Measurements from ENCODE around the gene AP4M1. TPM values are rescaled to one million over a fixed set of nuclear protein-coding genes. Genes with fewer than 3 reads are reported as not detected.
A peak's percentile ranks its signal among the peaks of the same experiment; 100 is the strongest.

AP4M1 gene
- total RNA-seq: 10 to 100 TPM; 11.6 to 15.5 TPM
- long read RNA-seq, donor 1, partial matches to known transcripts: 0 of 3 reads
- long read RNA-seq, donor 1, other reads (novel, unspliced or antisense): 1 of 3 reads
- long read RNA-seq, donor 2, transcript AP4M1-206 (15 exons, 1,836 nt): minor isoform, 8 of 84 reads
- long read RNA-seq, donor 2, transcript AP4M1-201 (15 exons, 1,817 nt): major isoform, 42 of 84 reads
- long read RNA-seq, donor 2, partial matches to known transcripts: 4 of 84 reads
- long read RNA-seq, donor 2, other reads (novel, unspliced or antisense): 30 of 84 reads

- intact Hi-C loops (cut with DNase I): no loop called here
- DNase-seq (ENCODE audit: low spot score): peak; percentile 100
These were observed at the start of gene AP4M1, which contains the start of gene MCM7 for GRCh38 chr7:100101016-100101862. TSS of gene AP4M1 (plus strand) at chr7:100101643. CDS start at chr7:100101715, 72 bp downstream. TSS of gene MCM7 (minus strand) at chr7:100101397. CDS start at chr7:100101294, 103 bp downstream.

- no peak for DNase-seq (ENCODE audit: low spot score)
- intact Hi-C loops (cut with DNase I): no loop called here
These were observed 48.2 kb upstream of the AP4M1 start for GRCh38 chr7:100053215-100053614.

DNA sequence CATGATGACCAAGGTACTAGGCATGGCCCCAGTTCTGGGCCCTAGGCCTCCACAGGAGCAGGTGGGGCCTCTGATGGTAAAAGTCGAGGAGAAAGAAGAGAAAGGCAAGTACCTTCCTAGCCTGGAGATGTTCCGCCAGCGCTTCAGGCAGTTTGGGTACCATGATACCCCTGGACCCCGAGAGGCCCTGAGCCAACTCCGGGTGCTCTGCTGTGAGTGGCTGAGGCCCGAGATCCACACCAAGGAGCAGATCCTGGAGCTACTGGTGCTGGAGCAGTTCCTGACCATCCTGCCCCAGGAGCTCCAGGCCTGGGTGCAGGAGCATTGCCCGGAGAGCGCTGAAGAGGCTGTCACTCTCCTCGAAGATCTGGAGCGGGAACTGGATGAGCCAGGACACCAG is 44.4 kb upstream of the AP4M1 start:
- DNase-seq (ENCODE audit: low spot score): no peak

DNA sequence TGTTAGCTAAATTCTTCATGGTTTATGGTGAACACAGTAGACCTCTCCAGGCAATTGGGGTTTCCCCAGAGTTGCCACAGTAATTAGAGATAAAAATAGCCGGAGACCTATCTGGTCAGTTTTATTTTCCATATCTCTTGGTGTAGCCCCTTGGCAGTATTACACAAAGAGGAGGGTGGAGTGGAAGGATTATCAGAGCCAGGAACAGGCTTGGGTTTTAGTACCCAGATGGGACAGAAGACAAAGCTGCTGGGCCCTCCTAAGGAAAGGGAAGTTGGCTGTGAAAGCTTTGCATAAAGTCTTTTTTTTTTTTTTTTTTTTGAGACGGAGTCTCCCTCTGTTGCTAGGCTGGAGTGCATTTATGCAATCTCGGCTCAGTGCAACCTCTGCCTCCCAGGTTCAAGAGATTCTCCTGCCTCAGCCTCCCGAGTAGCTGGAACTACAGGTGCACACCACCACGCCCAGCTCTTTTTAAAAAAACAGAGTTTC is 42.1 kb upstream of the AP4M1 start:
- DNase-seq (ENCODE audit: low spot score): no peak
- intact Hi-C loops (cut with DNase I): no loop called here

More for the DNA sequence above, 44.4 kb upstream of the AP4M1 start:
- intact Hi-C loops (cut with DNase I): no loop called here

GRCh38 chr7:100061518-100062193 is 39.8 kb upstream of the AP4M1 start:
- intact Hi-C loops (cut with DNase I): loop anchor here in 1 of 2 donors (10.0 kb wide), 1 partner anchor 1323 kb away; no protein-coding TSS in a partner anchor
- DNase-seq (ENCODE audit: low spot score): no peak

DNA sequence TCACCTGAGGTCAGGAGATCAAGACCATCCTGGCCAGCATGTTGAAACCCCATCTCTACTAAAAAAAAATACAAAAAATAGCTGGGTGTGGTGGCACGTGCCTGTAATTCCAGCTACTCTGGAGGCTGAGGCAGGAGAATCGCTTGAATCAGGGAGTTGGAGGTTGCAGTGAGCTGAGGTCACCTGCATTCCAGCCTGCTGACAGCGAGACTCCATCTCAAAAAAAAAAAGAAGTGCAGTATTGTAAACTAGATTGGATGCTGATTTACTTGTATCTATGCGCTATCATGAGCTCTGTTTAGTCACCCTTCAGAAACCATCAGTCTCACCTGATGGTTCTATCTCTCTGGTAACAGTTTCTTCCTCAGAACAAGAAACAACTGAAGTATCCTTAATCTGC is 38.1 kb upstream of the AP4M1 start:
- no peak for DNase-seq (ENCODE audit: low spot score)
- intact Hi-C loops (cut with DNase I): loop anchor here in 1 of 2 donors (10.0 kb wide), 1 partner anchor 1321 kb away; no protein-coding TSS in a partner anchor

DNA sequence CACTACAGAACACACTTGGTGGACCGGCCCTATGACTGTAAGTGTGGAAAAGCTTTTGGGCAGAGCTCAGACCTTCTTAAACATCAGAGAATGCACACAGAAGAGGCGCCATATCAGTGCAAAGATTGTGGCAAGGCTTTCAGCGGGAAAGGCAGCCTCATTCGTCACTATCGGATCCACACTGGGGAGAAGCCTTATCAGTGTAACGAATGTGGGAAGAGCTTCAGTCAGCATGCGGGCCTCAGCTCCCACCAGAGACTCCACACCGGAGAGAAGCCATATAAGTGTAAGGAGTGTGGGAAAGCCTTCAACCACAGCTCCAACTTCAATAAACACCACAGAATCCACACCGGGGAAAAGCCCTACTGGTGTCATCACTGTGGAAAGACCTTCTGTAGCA is 37.3 kb upstream of the AP4M1 start:
- intact Hi-C loops (cut with DNase I): loop anchor here in 1 of 2 donors (10.0 kb wide), 1 partner anchor 1321 kb away; no protein-coding TSS in a partner anchor
- DNase-seq (ENCODE audit: low spot score): no peak

DNA sequence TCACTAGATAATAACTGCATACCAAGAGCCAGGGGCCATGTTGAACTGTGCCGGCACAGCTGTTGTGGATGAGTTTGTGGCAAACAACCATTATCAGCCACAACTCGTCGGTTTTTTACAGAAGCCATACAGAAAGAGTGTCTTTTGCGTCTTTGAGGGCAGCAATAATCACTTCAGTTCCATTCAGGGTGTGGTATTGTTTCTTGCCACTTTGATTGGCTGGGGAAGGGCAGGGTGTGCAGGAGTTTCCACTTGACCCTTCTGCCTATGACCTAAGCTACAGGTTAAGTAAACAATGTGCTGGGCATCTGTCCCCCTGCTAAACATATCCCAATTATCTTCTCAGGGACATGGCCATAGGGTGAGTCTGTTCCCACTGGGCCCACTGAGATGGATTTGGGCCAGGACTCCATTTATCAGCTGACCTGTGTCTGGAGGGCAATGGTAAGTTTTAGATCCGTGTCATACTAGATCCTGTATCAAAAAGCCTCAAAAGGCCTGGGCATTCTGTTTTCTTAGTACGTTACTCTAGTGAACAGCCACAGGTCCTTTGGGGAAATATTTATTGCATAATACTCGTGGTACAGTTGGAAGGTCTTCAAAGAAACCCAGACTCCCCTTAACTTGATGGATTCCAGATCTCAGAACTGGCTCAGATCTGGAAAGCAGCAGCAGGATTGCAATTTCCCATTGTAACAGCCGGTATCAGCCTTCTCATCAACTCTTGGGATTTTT is 35.8 kb upstream of the AP4M1 start:
- DNase-seq (ENCODE audit: low spot score): no peak
- intact Hi-C loops (cut with DNase I): loop anchor here in 1 of 2 donors (10.0 kb wide), 1 partner anchor 1319 kb away; no protein-coding TSS in a partner anchor

DNA sequence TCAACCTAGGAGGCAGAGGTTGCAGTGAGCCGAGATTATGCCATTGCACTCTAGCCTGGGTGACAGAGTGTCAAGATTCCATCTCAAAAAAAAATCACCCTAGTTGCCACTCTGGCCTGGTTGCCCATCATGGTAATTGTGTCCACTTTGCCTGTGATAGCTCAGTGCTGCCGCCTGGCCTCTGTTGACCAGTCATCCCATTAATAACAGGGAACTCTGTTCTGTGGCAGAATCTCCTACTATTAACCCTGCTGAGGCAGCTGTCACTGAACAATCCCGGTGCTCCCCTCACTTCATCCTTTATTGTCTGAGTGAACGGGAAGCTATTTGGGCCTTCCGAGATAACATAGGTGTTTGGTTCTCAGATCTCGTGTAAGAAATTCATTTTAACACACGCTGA is 34.5 kb upstream of the AP4M1 start:
- no peak for DNase-seq (ENCODE audit: low spot score)
- intact Hi-C loops (cut with DNase I): loop anchor here in 1 of 2 donors (10.0 kb wide), 1 partner anchor 1318 kb away; no protein-coding TSS in a partner anchor

DNA sequence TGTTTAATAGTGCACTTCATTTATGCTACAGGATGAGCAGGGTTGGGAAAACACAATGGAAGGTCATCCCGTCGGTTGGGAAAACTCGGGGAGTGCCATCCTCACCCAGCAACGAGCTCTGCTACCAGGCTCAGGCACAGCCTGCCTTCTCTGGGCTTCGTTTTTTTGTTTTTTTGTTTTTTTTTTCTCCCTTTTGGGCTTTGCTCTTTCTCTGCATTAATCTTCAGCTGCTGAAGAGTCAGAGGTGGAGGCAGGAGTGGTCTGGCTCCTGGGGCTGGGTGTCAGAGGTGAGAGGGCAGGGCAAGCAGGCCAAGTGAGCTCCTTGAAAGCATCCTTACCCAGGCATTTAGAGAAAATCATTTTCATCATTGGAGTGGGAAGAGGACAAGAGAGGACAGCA is 31.5 kb upstream of the AP4M1 start:
- intact Hi-C loops (cut with DNase I): loop anchor here in 1 of 2 donors (10.0 kb wide), 1 partner anchor 1315 kb away; no protein-coding TSS in a partner anchor

DNA sequence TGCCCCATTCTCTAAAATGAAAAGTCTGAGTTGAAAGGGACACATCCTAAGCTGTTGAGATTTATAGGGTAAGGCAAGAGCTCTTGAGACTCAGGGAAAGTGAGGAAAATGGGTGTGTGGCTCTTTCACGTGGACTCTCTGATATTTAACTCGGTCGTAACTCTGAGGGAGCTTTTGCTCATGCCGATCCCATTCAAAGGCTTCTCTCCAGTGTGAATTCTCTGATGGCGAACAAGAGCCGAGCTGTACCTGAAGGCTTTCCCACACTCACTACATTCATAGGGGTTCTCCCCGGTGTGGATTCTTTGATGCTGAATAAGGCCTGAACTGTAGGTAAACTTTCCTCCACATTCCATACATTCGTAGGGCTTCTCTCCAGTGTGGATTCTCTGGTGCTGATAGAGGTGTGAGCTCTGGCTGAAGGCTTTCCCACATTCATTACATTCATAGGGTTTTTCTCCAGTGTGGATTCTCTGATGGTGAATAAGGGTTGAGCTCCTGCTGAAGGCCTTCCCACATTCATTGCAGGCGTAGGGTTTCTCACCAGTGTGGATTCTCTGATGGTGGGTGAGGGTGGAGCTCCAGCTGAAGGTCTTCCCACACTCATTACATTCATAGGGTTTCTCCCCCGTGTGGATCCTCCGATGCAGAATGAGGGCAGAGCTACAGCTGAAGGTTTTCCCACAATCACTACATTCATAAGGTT is 30.3 kb upstream of the AP4M1 start:
- intact Hi-C loops (cut with DNase I): no loop called here
- DNase-seq (ENCODE audit: low spot score): no peak

More for the DNA sequence above, 31.5 kb upstream of the AP4M1 start:
- DNase-seq (ENCODE audit: low spot score): no peak

- intact Hi-C loops (cut with DNase I): no loop called here
- DNase-seq (ENCODE audit: low spot score): no peak
These were observed 29.0 kb upstream of the AP4M1 start for GRCh38 chr7:100072462-100072861.

DNA sequence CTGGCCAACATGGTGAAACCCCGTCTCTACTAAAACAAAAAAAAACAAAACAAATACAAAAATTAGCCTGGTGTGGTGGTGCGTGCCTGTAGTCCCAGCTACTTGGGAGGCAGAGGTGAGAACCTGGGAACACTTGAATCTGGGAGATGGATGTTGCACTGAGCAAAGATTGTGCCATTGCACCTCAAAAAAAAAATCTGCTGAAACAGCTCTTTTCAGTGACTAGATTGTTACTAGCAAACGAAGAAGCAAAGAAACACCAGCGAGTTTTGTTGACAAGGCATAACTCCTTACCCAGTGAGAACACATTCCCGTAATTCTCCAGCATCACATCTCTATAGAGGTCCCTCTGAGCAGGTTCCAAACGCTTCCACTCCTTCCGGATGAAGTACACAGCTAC is 26.6 kb upstream of the AP4M1 start:
- intact Hi-C loops (cut with DNase I): no loop called here
- no peak for DNase-seq (ENCODE audit: low spot score)

DNA sequence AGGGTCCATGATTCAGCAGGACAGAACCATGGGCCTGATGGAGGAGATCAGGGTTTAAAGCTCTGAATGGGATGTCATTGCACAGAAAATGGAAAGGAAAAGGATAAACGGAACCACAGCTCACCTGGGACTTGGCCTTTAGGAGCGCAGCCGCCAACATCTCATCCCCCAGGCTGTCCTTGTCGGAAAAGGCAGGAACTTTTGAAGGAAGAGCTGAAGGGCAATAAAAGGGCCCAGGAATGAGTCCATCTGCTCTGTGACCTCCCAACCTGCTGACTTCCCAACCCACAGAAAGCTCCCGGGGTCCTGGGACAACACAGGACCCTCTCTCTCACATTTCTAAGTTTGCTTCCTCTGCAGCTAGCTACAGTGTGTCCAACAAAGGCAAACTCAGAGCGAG is 26.0 kb upstream of the AP4M1 start:
- intact Hi-C loops (cut with DNase I): no loop called here
- DNase-seq (ENCODE audit: low spot score): no peak

DNA sequence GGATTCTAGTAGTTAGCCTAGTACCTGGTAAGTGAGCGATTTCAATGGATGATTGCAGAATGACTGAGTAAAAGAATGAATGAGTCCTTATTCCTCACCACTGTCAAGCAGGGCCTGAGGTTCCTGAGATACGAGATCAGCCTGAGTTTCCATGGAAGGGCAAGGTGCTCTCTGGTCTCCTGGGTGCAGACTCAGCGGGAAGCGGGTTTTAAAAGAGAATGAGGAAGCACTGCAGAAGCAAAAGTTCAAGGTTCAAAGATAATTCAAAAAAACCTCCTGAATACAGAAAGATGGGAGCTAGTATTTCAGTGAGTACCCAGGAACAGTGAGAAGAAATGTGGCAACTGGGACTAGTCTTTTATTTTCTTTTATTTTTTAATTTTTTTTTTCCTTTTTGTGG is 24.2 kb upstream of the AP4M1 start:
- intact Hi-C loops (cut with DNase I): no loop called here
- no peak for DNase-seq (ENCODE audit: low spot score)

- intact Hi-C loops (cut with DNase I): no loop called here
These were observed 22.4 kb upstream of the AP4M1 start for GRCh38 chr7:100079024-100079560.

GRCh38 chr7:100080907-100081534 is 20.4 kb upstream of the AP4M1 start:
- intact Hi-C loops (cut with DNase I): loop anchor here in 1 of 2 donors (2.0 kb wide), 1 partner anchor 30 kb away; no protein-coding TSS in a partner anchor
- no peak for DNase-seq (ENCODE audit: low spot score)

More at GRCh38 chr7:100079024-100079560, 22.4 kb upstream of the AP4M1 start:
- DNase-seq (ENCODE audit: low spot score): no peak

Measured in posterior vena cava (tissue), 2 donors.